Gastroesophageal sphincter (tissue), 4 donors: ENCODE results near the gene TSN. TPM values are rescaled to one million over a fixed set of nuclear protein-coding genes. Genes with fewer than 3 reads are reported as not detected.
A peak's percentile ranks its signal among the peaks of the same experiment; 100 is the strongest.

ENCODE experiments used
- ATAC-seq: fragments of 150-250 bp; one replicate; pipeline ENCODE4 v1.9.1; 2016; ENCODE audit warnings: mild to moderate bottlenecking, moderate library complexity
- H3K27ac ChIP-seq, 4 donors: fragments of 200-600 bp; sonication (generic) in 3 of 4; 1 replicate in 3 of 4; 2 replicates in 1 of 4; pipeline ENCODE4 v1.5.1; 2016 to 2019
- H3K27me3 ChIP-seq: fragments of 200-600 bp; sonication (generic); one replicate; pipeline ENCODE4 v1.5.1; 2019
- H3K36me3 ChIP-seq, 2 donors: fragments of 200-600 bp; sonication (generic); one replicate each; pipeline ENCODE4 v1.5.1; 2019; ENCODE audit warnings: control low read depth in 1 of 2
- H3K4me1 ChIP-seq, 3 donors: fragments of 200-600 bp; sonication (generic); 1 replicate in 2 of 3; 2 replicates in 1 of 3; pipeline ENCODE4 v1.5.1; 2016 to 2019; ENCODE audit warnings: control low read depth in 2 of 3
- H3K4me3 ChIP-seq, 2 donors: fragments of 200-600 bp; sonication (generic); one replicate each; pipeline ENCODE4 v1.5.1; 2019; ENCODE audit warnings: mild to moderate bottlenecking in 1 of 2, moderate library complexity in 1 of 2
- H3K9me3 ChIP-seq, 3 donors: fragments of 200-600 bp; sonication (generic); one replicate each; pipeline ENCODE4 v1.5.1; 2017 to 2019; ENCODE audit warnings: control low read depth in 2 of 3
- EP300 ChIP-seq: sonication (generic); formaldehyde crosslinking; IDR thresholded peaks from one replicate; pipeline ENCODE4 v1.6.1; 2017; ENCODE audit warnings: antibody characterized with exemption, mild to moderate bottlenecking
- POLR2A ChIP-seq, 2 donors: fragments of 450-650 bp; IDR thresholded peaks; one replicate each; pipeline ENCODE4 v1.6.1; 2017; ENCODE audit warnings: antibody characterized with exemption in 2 of 2, mild to moderate bottlenecking in 2 of 2, moderate library complexity in 1 of 2
- POLR2AphosphoS5 ChIP-seq: sonication (generic); formaldehyde crosslinking; IDR thresholded peaks from one replicate; pipeline ENCODE4 v1.6.1; 2017; ENCODE audit warnings: antibody characterized with exemption
- WGBS, 2 donors: methylation state at CpG; one replicate each; pipeline ENCODE4 v1.1.5; 2018; ENCODE audit warnings: low coverage in 1 of 2; 5-methylcytosine and 5-hydroxymethylcytosine counted together
- total RNA-seq, 4 donors: library from RNA; depleted of rRNA; stranded (reverse); fragments of >200 nt; gene quantifications; one replicate each; pipeline ENCODE4 v1.1.0, GENCODE V29; 2016
- TF ChIP-seq, protein P1 (sequence below), 4 experiments: fragments of 200-600 bp in 2 of 4; fragments of 450-650 bp in 2 of 4; sonication (generic) in 1 of 4; IDR thresholded peaks; one replicate each; pipeline ENCODE4 v1.5.1; 2017 to 2019; ENCODE audit warnings: antibody characterized with exemption in 4 of 4, mild to moderate bottlenecking in 2 of 4, moderate library complexity in 2 of 4

Gene TSN
- total RNA-seq, 4 donors from 2014 or later, result 29.9 to 41.7 (median 33.7) TPM

DNA sequence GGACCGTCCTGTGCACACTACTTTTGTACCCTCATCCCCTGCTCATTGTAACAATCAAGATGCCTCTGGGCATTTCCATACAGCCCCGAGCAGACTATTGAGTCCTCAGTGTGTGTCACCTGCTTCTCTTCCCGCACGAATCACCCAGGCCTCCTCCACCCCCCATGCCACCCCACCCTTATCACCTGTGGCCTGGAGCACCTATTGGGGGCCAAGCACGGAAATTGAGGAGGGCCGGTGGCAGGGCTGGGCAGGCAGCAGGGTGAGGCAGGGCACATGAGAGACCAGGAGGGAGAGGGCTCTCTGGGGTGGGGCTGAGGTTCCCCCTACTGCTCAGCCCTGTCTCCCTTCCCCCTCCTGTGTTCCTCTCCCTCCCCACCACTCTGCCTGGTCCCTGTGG, 14.5 kb upstream of the TSN start:
- no peak for ATAC-seq
- 83% methylated on average over 1 of the region's 6 CpGs; no CpG with 5 or more reads in 1 of the 2 donors for WGBS, 2 donors
- Histone ChIP-seq H3K27ac (no peak overlapping the region), H3K27me3 (no peaks in the 10 kb centered on the region), H3K9me3 (no peaks in the 10 kb centered on the region), H3K36me3 (no peaks in the 10 kb centered on the region), H3K4me3 (no peak overlapping the region), H3K4me1 (peaks cover 0 to 11% (median 0%) of the 10 kb centered on the region in 3 donors)
- TF ChIP-seq, protein P1, sequence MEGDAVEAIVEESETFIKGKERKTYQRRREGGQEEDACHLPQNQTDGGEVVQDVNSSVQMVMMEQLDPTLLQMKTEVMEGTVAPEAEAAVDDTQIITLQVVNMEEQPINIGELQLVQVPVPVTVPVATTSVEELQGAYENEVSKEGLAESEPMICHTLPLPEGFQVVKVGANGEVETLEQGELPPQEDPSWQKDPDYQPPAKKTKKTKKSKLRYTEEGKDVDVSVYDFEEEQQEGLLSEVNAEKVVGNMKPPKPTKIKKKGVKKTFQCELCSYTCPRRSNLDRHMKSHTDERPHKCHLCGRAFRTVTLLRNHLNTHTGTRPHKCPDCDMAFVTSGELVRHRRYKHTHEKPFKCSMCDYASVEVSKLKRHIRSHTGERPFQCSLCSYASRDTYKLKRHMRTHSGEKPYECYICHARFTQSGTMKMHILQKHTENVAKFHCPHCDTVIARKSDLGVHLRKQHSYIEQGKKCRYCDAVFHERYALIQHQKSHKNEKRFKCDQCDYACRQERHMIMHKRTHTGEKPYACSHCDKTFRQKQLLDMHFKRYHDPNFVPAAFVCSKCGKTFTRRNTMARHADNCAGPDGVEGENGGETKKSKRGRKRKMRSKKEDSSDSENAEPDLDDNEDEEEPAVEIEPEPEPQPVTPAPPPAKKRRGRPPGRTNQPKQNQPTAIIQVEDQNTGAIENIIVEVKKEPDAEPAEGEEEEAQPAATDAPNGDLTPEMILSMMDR (IDR thresholded peaks at IDR 0.05), result no peak
- TF ChIP-seq POLR2A (IDR thresholded peaks at IDR 0.05) (no peak), EP300 (no peak), POLR2AphosphoS5 (no peak)

DNA sequence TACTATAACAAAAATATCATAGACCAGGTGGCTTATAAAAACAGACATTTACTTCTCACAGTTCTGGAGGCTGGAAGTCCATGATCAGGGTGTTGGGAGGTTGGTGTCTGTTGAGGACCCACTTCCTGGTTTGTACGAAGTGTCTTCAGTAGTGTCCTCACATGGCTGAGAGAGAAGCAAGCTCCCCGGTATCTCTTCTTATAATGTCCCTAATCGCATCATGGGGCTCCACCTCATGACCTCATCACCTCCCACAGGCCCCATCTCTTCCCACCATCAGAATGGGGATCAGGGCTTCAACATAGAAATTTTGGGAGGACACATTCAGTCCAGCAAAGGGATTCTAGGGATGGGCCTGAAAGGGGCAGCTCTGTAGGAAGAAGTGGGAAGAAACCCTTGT, 14.0 kb upstream of the TSN start:
- WGBS, 2 donors, result 100% methylated on average over 1 of the region's 3 CpGs; no CpG with 5 or more reads in 1 of the 2 donors
- Histone ChIP-seq H3K4me3 (no peak overlapping the region), H3K27ac (no peak overlapping the region), H3K36me3 (no peaks in the 10 kb centered on the region), H3K4me1 (peaks cover 0 to 8% (median 0%) of the 10 kb centered on the region in 3 donors), H3K27me3 (no peaks in the 10 kb centered on the region), H3K9me3 (no peaks in the 10 kb centered on the region)
- no peak for ATAC-seq
- no peak for TF ChIP-seq EP300
- TF ChIP-seq POLR2AphosphoS5, result no peak
- TF ChIP-seq, protein P1 (IDR thresholded peaks at IDR 0.05), result no peak
- no peak for TF ChIP-seq POLR2A (IDR thresholded peaks at IDR 0.05)

DNA sequence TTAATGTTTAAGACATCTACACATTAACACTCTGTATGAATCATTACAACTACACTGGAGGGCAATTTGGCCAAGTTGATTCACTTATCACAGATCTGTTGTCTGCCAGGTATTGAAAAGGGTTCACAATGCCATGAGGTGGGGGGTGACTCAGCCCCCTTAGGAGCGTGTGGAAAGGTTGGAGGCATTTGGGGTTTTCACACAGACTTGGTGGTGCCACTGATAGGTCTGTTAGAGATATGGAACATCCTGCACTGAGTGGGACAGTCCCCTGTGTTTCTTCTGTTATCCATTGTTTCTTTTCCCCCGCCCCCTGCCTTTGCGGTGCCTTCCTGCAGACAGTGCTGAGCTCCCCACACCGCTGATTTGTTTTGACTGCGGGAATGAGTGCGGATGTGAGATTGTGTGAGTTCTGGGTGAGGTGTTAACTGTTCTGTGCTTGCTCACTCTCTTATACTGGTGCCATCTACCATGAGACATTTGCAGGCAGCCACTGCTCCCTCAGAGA, 9.3 kb upstream of the TSN start:
- no peak for TF ChIP-seq POLR2A (IDR thresholded peaks at IDR 0.05)
- TF ChIP-seq POLR2AphosphoS5, result no peak
- TF ChIP-seq EP300, result no peak
- TF ChIP-seq, protein P1 (IDR thresholded peaks at IDR 0.05), result no peak
- Histone ChIP-seq H3K36me3 (no peaks in the 10 kb centered on the region), H3K4me1 (no peaks in the 10 kb centered on the region), H3K9me3 (no peaks in the 10 kb centered on the region), H3K4me3 (no peak overlapping the region), H3K27me3 (no peaks in the 10 kb centered on the region), H3K27ac (no peak overlapping the region)
- 52 to 60% methylated on average over 1 to 6 of the region's 6 CpGs for WGBS, 2 donors
- no peak for ATAC-seq

DNA sequence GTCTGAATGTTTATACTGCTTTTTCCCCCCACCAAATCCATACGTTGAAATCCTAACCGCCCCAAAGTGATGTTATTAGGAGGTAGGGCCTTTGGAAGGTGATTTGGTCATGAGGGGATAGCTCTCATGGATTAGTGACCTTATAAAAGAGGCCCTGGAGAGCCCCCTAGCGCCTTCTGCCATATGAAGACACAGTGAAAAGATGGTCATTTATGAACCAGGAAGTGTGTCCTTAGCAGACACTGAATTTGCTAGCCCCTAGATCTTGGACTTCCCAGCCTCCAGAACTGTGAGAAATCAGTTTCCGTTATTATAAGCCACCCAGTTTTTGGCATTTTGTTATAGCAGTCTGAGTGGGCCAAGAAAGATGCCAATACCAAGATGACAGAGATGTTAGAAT, 7.2 kb upstream of the TSN start:
- no peaks in the 10 kb centered on the region for H3K27me3 ChIP-seq
- H3K9me3 ChIP-seq, result no peaks in the 10 kb centered on the region
- no peak overlapping the region for H3K27ac ChIP-seq
- no peak for TF ChIP-seq POLR2A (IDR thresholded peaks at IDR 0.05)
- TF ChIP-seq, protein P1 (IDR thresholded peaks at IDR 0.05), result peak in 1 of 4 experiments; percentile 27
- H3K4me3 ChIP-seq, result no peak overlapping the region
- 27 to 49% methylated on average over 3 to 4 of the region's 4 CpGs for WGBS, 2 donors
- H3K4me1 ChIP-seq, result no peaks in the 10 kb centered on the region
- H3K36me3 ChIP-seq, result no peaks in the 10 kb centered on the region
- no peak for ATAC-seq

DNA sequence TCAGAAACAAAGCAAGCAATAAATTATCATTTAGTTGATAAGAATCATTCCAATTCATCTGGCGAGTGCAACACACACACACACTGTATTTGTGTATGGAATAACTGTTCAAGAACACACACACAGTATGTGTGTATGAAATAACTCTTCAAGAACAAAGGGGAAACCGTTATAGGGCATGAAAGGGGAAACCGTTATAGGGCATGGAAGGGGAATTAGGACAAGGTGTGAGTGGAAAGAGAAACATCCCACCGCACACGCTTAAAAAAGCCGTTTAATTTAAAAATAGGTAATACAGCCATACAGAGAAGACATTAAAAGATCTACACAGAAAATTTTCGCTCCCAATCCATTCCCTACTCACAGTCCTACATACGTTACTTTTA, 607 bp upstream of the TSN start:
- H3K4me1 ChIP-seq, result peaks cover 0 to 34% (median 7%) of the 10 kb centered on the region in 3 donors
- TF ChIP-seq POLR2AphosphoS5 (no peak), POLR2A (IDR thresholded peaks at IDR 0.05) (no peak), EP300 (no peak)
- TF ChIP-seq, protein P1 (IDR thresholded peaks at IDR 0.05), result no peak
- peak overlapping the region in 3 of 4 donors; percentile 52 to 85 (median 82) for H3K27ac ChIP-seq
- peaks cover 0 to 21% of the 10 kb centered on the region in 2 donors for H3K36me3 ChIP-seq
- no peaks in the 10 kb centered on the region for H3K27me3 ChIP-seq
- WGBS, 2 donors, result 1 to 4% methylated on average over 6 to 8 of the region's 8 CpGs
- no peaks in the 10 kb centered on the region for H3K9me3 ChIP-seq
- ATAC-seq, result peak; percentile 4
- peak overlapping the region; percentile 88 to 93 for H3K4me3 ChIP-seq
